ENCODE measurements around the gene PPP1R13L. TPM values are rescaled to one million over a fixed set of nuclear protein-coding genes. Genes with fewer than 3 reads are reported as not detected.

The PPP1R13L gene
- total and polyA plus RNA-seq, 2 donors (not counting 1 experiment from before 2014, with no cell fraction given) = 7.4 to 9.2 TPM

DNA sequence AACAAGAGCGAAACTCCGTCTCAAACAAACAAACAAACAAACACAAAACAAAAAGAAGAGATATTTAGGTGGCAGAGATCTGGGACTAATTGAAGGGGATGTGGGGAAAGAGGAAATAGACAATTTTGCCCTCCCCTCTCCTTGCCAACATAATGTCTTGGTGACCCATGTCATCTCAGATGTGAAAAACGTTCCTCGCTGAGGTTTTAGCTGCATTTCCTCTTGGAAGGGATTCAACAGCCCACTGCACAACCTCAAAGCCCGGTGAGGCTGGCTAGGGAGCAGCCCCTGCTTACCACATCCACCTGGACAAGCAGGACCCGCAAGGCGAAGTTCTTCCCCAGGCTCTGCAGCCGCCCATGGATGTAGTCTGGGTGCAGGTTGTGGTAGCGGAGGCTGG is 13.9 kb upstream of the PPP1R13L start:
- intact Hi-C loops (cut with micrococcal nuclease) = loop anchor here (1.0 kb wide), 1 partner anchor 13 kb away; the partner anchor contains the start of gene POLR1G
- H4K20me1 ChIP-seq (ENCODE audit: control insufficient read depth, insufficient read depth, low read length, poor library complexity, severe bottlenecking) = peaks cover 5% of the 10 kb centered on the region
- 0% methylated on average over 2 of the region's 9 CpGs for WGBS (ENCODE audit: insufficient coverage)
- POLR2A ChIA-PET = no interaction called here
- H2AFZ ChIP-seq (ENCODE audit: insufficient read depth, low read depth, low read length, poor library complexity, severe bottlenecking) = no peak overlapping the region
- H3K9ac ChIP-seq (ENCODE audit: low read length) = peak overlapping the region; percentile 27
- peak overlapping the region; percentile 74 for H3K4me2 ChIP-seq (replicated peaks; ENCODE audit: low read depth, low read length, poor library complexity, severe bottlenecking)
- TF ChIP-seq EZH2 (IDR thresholded peaks at IDR 0.05; ENCODE audit: borderline replicate concordance, insufficient read depth, low read depth, low read length, poor library complexity, severe bottlenecking) = no peak
- TF ChIP-seq, protein P1, sequence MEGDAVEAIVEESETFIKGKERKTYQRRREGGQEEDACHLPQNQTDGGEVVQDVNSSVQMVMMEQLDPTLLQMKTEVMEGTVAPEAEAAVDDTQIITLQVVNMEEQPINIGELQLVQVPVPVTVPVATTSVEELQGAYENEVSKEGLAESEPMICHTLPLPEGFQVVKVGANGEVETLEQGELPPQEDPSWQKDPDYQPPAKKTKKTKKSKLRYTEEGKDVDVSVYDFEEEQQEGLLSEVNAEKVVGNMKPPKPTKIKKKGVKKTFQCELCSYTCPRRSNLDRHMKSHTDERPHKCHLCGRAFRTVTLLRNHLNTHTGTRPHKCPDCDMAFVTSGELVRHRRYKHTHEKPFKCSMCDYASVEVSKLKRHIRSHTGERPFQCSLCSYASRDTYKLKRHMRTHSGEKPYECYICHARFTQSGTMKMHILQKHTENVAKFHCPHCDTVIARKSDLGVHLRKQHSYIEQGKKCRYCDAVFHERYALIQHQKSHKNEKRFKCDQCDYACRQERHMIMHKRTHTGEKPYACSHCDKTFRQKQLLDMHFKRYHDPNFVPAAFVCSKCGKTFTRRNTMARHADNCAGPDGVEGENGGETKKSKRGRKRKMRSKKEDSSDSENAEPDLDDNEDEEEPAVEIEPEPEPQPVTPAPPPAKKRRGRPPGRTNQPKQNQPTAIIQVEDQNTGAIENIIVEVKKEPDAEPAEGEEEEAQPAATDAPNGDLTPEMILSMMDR (IDR thresholded peaks at IDR 0.05) = no peak
- peaks cover 37% of the 10 kb centered on the region for H3K79me2 ChIP-seq (ENCODE audit: control insufficient read depth, insufficient read depth, low read length)
- DNase-seq (no peak), ATAC-seq (ENCODE audit: low read depth) (no peak)
- peaks cover 0 to 36% of the 10 kb centered on the region in 2 experiments for H3K36me3 ChIP-seq (replicated peaks in 1 of 2; ENCODE audit: control extremely low read depth in 1 of 2, control insufficient read depth in 1 of 2, extremely low read depth in 1 of 2, insufficient read depth in 2 of 2, low read length in 1 of 2)
- H3K27ac ChIP-seq (ENCODE audit: low read length in 2 of 2) = peak overlapping the region in 1 of 2 donors; percentile 44
- peaks cover 22 to 46% of the 10 kb centered on the region in 2 donors for H3K4me1 ChIP-seq (ENCODE audit: control insufficient read depth in 2 of 2, insufficient read depth in 2 of 2, low read length in 2 of 2)
- Mint-ChIP-seq H3K9me3 (ENCODE audit: insufficient read depth) (no peaks in the 10 kb centered on the region), H3K4me1 (peaks cover 43% of the 10 kb centered on the region), H3K27ac (peak overlapping the region; percentile 88), H3K4me3 (peak overlapping the region; percentile 71), H3K27me3 (no peaks in the 10 kb centered on the region)
- no peak overlapping the region for H3K4me3 ChIP-seq (ENCODE audit: control extremely low read depth in 1 of 5, extremely low read depth in 1 of 5, insufficient read depth in 1 of 5, low read depth in 2 of 5, low read length in 4 of 5)
- H3K9me3 ChIP-seq (ENCODE audit: control extremely low read depth in 1 of 3, control insufficient read depth in 2 of 3, insufficient read depth in 1 of 3, low read length in 2 of 3) = no peaks in the 10 kb centered on the region
- no peaks in the 10 kb centered on the region for H3K27me3 ChIP-seq (replicated peaks in 1 of 4; ENCODE audit: control extremely low read depth in 1 of 4, control insufficient read depth in 3 of 4, insufficient read depth in 4 of 4, low read length in 3 of 4)
- CTCF ChIA-PET = interaction anchor here (2.5 kb wide), 1 partner anchor 17 kb away, joined by 8 read pairs; no protein-coding TSS in a partner anchor

DNA sequence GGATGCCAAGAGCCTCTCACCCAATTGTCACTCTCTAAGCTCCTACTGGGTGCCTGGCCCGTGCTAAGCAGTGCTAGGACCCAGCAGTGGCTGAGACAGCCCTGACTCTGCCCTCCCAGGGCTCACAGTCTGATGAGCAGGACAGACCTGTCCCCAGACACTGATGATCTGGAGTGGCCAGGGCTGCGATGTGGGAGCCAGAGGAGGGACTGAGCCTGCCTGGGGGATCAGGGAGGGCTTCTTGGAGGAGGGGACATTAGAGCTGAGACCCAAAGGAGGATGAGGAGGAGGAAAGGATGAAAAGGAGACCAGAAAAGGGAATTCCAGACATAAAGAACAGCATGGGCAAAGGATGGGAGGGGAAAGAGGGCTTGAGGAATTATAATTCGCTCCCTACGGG is 12.3 kb upstream of the PPP1R13L start:
- 85% methylated on average over 4 of the region's 4 CpGs for WGBS (ENCODE audit: insufficient coverage)
- DNase-seq (no peak), ATAC-seq (ENCODE audit: low read depth) (no peak)
- H3K27ac Mint-ChIP-seq = no peak overlapping the region
- H3K27me3 Mint-ChIP-seq = no peaks in the 10 kb centered on the region
- H3K9me3 ChIP-seq (ENCODE audit: control extremely low read depth in 1 of 3, control insufficient read depth in 2 of 3, insufficient read depth in 1 of 3, low read length in 2 of 3) = no peaks in the 10 kb centered on the region
- intact Hi-C loops (cut with micrococcal nuclease) = no loop called here
- ChIA-PET CTCF (interaction anchor here (0.9 kb wide), 1 partner anchor 62 kb away, joined by 4 read pairs; no protein-coding TSS in a partner anchor), POLR2A (no interaction called here)
- no peaks in the 10 kb centered on the region for H3K9me3 Mint-ChIP-seq (ENCODE audit: insufficient read depth)
- H3K79me2 ChIP-seq (ENCODE audit: control insufficient read depth, insufficient read depth, low read length) = peaks cover 32% of the 10 kb centered on the region
- H3K9ac ChIP-seq (ENCODE audit: low read length) = no peak overlapping the region
- peaks cover 30% of the 10 kb centered on the region for H3K4me1 Mint-ChIP-seq
- H3K27ac ChIP-seq (ENCODE audit: low read length in 2 of 2) = no peak overlapping the region
- no peak overlapping the region for H3K4me3 Mint-ChIP-seq
- peaks cover 3 to 43% of the 10 kb centered on the region in 2 experiments for H3K36me3 ChIP-seq (replicated peaks in 1 of 2; ENCODE audit: control extremely low read depth in 1 of 2, control insufficient read depth in 1 of 2, extremely low read depth in 1 of 2, insufficient read depth in 2 of 2, low read length in 1 of 2)
- H4K20me1 ChIP-seq (ENCODE audit: control insufficient read depth, insufficient read depth, low read length, poor library complexity, severe bottlenecking) = peaks cover 4% of the 10 kb centered on the region
- no peak overlapping the region for H2AFZ ChIP-seq (ENCODE audit: insufficient read depth, low read depth, low read length, poor library complexity, severe bottlenecking)
- peaks cover 15 to 33% of the 10 kb centered on the region in 2 donors for H3K4me1 ChIP-seq (ENCODE audit: control insufficient read depth in 2 of 2, insufficient read depth in 2 of 2, low read length in 2 of 2)
- no peak overlapping the region for H3K4me3 ChIP-seq (ENCODE audit: control extremely low read depth in 1 of 5, extremely low read depth in 1 of 5, insufficient read depth in 1 of 5, low read depth in 2 of 5, low read length in 4 of 5)
- no peaks in the 10 kb centered on the region for H3K27me3 ChIP-seq (replicated peaks in 1 of 4; ENCODE audit: control extremely low read depth in 1 of 4, control insufficient read depth in 3 of 4, insufficient read depth in 4 of 4, low read length in 3 of 4)
- TF ChIP-seq EZH2 (IDR thresholded peaks at IDR 0.05; ENCODE audit: borderline replicate concordance, insufficient read depth, low read depth, low read length, poor library complexity, severe bottlenecking) = no peak
- TF ChIP-seq, protein P1 (IDR thresholded peaks at IDR 0.05) = no peak
- no peak overlapping the region for H3K4me2 ChIP-seq (replicated peaks; ENCODE audit: low read depth, low read length, poor library complexity, severe bottlenecking)

Data from B cell (primary cell).